ENCODE data around the gene MYLK. TPM values are rescaled to one million over a fixed set of nuclear protein-coding genes. Genes with fewer than 3 reads are reported as not detected.

MYLK gene
- polyA plus RNA-seq, 2 donors, result 14.2 to 104 TPM

- Histone ChIP-seq H3K4me3 (ENCODE audit: low read depth in 1 of 2, low read length in 2 of 2) (no peak overlapping the region), H3K27ac (ENCODE audit: low read depth in 2 of 2, low read length in 1 of 2) (no peak overlapping the region), H3K4me1 (ENCODE audit: control insufficient read depth in 2 of 2, insufficient read depth in 2 of 2, low read length in 1 of 2) (no peaks in the 10 kb centered on the region), H3K27me3 (ENCODE audit: control insufficient read depth in 1 of 2, insufficient read depth in 2 of 2, low read length in 2 of 2) (no peaks in the 10 kb centered on the region), H3K9me3 (ENCODE audit: control insufficient read depth in 2 of 2, insufficient read depth in 1 of 2, low read depth in 1 of 2, low read length in 1 of 2) (no peaks in the 10 kb centered on the region), H3K36me3 (ENCODE audit: control insufficient read depth in 2 of 2, insufficient read depth in 2 of 2, low read length in 1 of 2) (no peaks in the 10 kb centered on the region)
- WGBS, 2 donors, result 85 to 88% methylated on average over 8 of the region's 8 CpGs
Observed at GRCh38 chr3:123764647-123765046, 119.5 kb downstream of the MYLK start.

- Histone ChIP-seq H3K27ac (ENCODE audit: low read depth in 2 of 2, low read length in 1 of 2) (no peak overlapping the region), H3K36me3 (ENCODE audit: control insufficient read depth in 2 of 2, insufficient read depth in 2 of 2, low read length in 1 of 2) (no peaks in the 10 kb centered on the region), H3K9me3 (ENCODE audit: control insufficient read depth in 2 of 2, insufficient read depth in 1 of 2, low read depth in 1 of 2, low read length in 1 of 2) (no peaks in the 10 kb centered on the region), H3K27me3 (ENCODE audit: control insufficient read depth in 1 of 2, insufficient read depth in 2 of 2, low read length in 2 of 2) (no peaks in the 10 kb centered on the region), H3K4me3 (ENCODE audit: low read depth in 1 of 2, low read length in 2 of 2) (no peak overlapping the region), H3K4me1 (ENCODE audit: control insufficient read depth in 2 of 2, insufficient read depth in 2 of 2, low read length in 1 of 2) (no peaks in the 10 kb centered on the region)
- WGBS, 2 donors, result 77 to 79% methylated on average over 2 of the region's 2 CpGs
Observed at GRCh38 chr3:123762805-123763204, 121.3 kb downstream of the MYLK start.

- WGBS, 2 donors, result 90 to 100% methylated on average over 1 of the region's 1 CpG
- no peak overlapping the region for H3K27ac ChIP-seq (ENCODE audit: low read depth in 2 of 2, low read length in 1 of 2)
- no peaks in the 10 kb centered on the region for H3K36me3 ChIP-seq (ENCODE audit: control insufficient read depth in 2 of 2, insufficient read depth in 2 of 2, low read length in 1 of 2)
- H3K9me3 ChIP-seq (ENCODE audit: control insufficient read depth in 2 of 2, insufficient read depth in 1 of 2, low read depth in 1 of 2, low read length in 1 of 2), result no peaks in the 10 kb centered on the region
- H3K27me3 ChIP-seq (ENCODE audit: control insufficient read depth in 1 of 2, insufficient read depth in 2 of 2, low read length in 2 of 2), result no peaks in the 10 kb centered on the region
- no peak overlapping the region for H3K4me3 ChIP-seq (ENCODE audit: low read depth in 1 of 2, low read length in 2 of 2)
- H3K4me1 ChIP-seq (ENCODE audit: control insufficient read depth in 2 of 2, insufficient read depth in 2 of 2, low read length in 1 of 2), result no peaks in the 10 kb centered on the region
Observed at GRCh38 chr3:123760817-123761216, 123.3 kb downstream of the MYLK start.

GRCh38 chr3:123759871-123760270 lies 124.3 kb downstream of the MYLK start:
- no peak overlapping the region for H3K4me3 ChIP-seq (ENCODE audit: low read depth in 1 of 2, low read length in 2 of 2)
- no peaks in the 10 kb centered on the region for H3K9me3 ChIP-seq (ENCODE audit: control insufficient read depth in 2 of 2, insufficient read depth in 1 of 2, low read depth in 1 of 2, low read length in 1 of 2)
- WGBS, 2 donors, result 96 to 98% methylated on average over 4 of the region's 4 CpGs
- H3K27me3 ChIP-seq (ENCODE audit: control insufficient read depth in 1 of 2, insufficient read depth in 2 of 2, low read length in 2 of 2), result no peaks in the 10 kb centered on the region
- H3K27ac ChIP-seq (ENCODE audit: low read depth in 2 of 2, low read length in 1 of 2), result no peak overlapping the region
- H3K4me1 ChIP-seq (ENCODE audit: control insufficient read depth in 2 of 2, insufficient read depth in 2 of 2, low read length in 1 of 2), result no peaks in the 10 kb centered on the region
- no peaks in the 10 kb centered on the region for H3K36me3 ChIP-seq (ENCODE audit: control insufficient read depth in 2 of 2, insufficient read depth in 2 of 2, low read length in 1 of 2)

GRCh38 chr3:123759311-123759710 lies 124.8 kb downstream of the MYLK start:
- H3K27ac ChIP-seq (ENCODE audit: low read depth in 2 of 2, low read length in 1 of 2), result no peak overlapping the region
- H3K36me3 ChIP-seq (ENCODE audit: control insufficient read depth in 2 of 2, insufficient read depth in 2 of 2, low read length in 1 of 2), result no peaks in the 10 kb centered on the region
- no peaks in the 10 kb centered on the region for H3K4me1 ChIP-seq (ENCODE audit: control insufficient read depth in 2 of 2, insufficient read depth in 2 of 2, low read length in 1 of 2)
- no peaks in the 10 kb centered on the region for H3K27me3 ChIP-seq (ENCODE audit: control insufficient read depth in 1 of 2, insufficient read depth in 2 of 2, low read length in 2 of 2)
- no peak overlapping the region for H3K4me3 ChIP-seq (ENCODE audit: low read depth in 1 of 2, low read length in 2 of 2)
- WGBS, 2 donors, result 42 to 50% methylated on average over 3 of the region's 3 CpGs
- no peaks in the 10 kb centered on the region for H3K9me3 ChIP-seq (ENCODE audit: control insufficient read depth in 2 of 2, insufficient read depth in 1 of 2, low read depth in 1 of 2, low read length in 1 of 2)

GRCh38 chr3:123758081-123758564 lies 126.0 kb downstream of the MYLK start:
- Histone ChIP-seq H3K27ac (ENCODE audit: low read depth in 2 of 2, low read length in 1 of 2) (no peak overlapping the region), H3K9me3 (ENCODE audit: control insufficient read depth in 2 of 2, insufficient read depth in 1 of 2, low read depth in 1 of 2, low read length in 1 of 2) (no peaks in the 10 kb centered on the region), H3K4me1 (ENCODE audit: control insufficient read depth in 2 of 2, insufficient read depth in 2 of 2, low read length in 1 of 2) (no peaks in the 10 kb centered on the region), H3K4me3 (ENCODE audit: low read depth in 1 of 2, low read length in 2 of 2) (no peak overlapping the region), H3K27me3 (ENCODE audit: control insufficient read depth in 1 of 2, insufficient read depth in 2 of 2, low read length in 2 of 2) (no peaks in the 10 kb centered on the region), H3K36me3 (ENCODE audit: control insufficient read depth in 2 of 2, insufficient read depth in 2 of 2, low read length in 1 of 2) (no peaks in the 10 kb centered on the region)
- 23 to 30% methylated on average over 2 of the region's 2 CpGs for WGBS, 2 donors

- no peaks in the 10 kb centered on the region for H3K27me3 ChIP-seq (ENCODE audit: control insufficient read depth in 1 of 2, insufficient read depth in 2 of 2, low read length in 2 of 2)
- H3K36me3 ChIP-seq (ENCODE audit: control insufficient read depth in 2 of 2, insufficient read depth in 2 of 2, low read length in 1 of 2), result no peaks in the 10 kb centered on the region
- 58 to 60% methylated on average over 5 of the region's 5 CpGs for WGBS, 2 donors
- H3K4me1 ChIP-seq (ENCODE audit: control insufficient read depth in 2 of 2, insufficient read depth in 2 of 2, low read length in 1 of 2), result no peaks in the 10 kb centered on the region
- H3K9me3 ChIP-seq (ENCODE audit: control insufficient read depth in 2 of 2, insufficient read depth in 1 of 2, low read depth in 1 of 2, low read length in 1 of 2), result no peaks in the 10 kb centered on the region
- H3K4me3 ChIP-seq (ENCODE audit: low read depth in 1 of 2, low read length in 2 of 2), result no peak overlapping the region
- no peak overlapping the region for H3K27ac ChIP-seq (ENCODE audit: low read depth in 2 of 2, low read length in 1 of 2)
Observed at GRCh38 chr3:123757281-123757940, 126.7 kb downstream of the MYLK start.

GRCh38 chr3:123755501-123755900 lies 128.6 kb downstream of the MYLK start:
- no peaks in the 10 kb centered on the region for H3K27me3 ChIP-seq (ENCODE audit: control insufficient read depth in 1 of 2, insufficient read depth in 2 of 2, low read length in 2 of 2)
- no peaks in the 10 kb centered on the region for H3K4me1 ChIP-seq (ENCODE audit: control insufficient read depth in 2 of 2, insufficient read depth in 2 of 2, low read length in 1 of 2)
- H3K9me3 ChIP-seq (ENCODE audit: control insufficient read depth in 2 of 2, insufficient read depth in 1 of 2, low read depth in 1 of 2, low read length in 1 of 2), result no peaks in the 10 kb centered on the region
- H3K36me3 ChIP-seq (ENCODE audit: control insufficient read depth in 2 of 2, insufficient read depth in 2 of 2, low read length in 1 of 2), result no peaks in the 10 kb centered on the region
- WGBS, 2 donors, result 75 to 78% methylated on average over 2 of the region's 2 CpGs
- no peak overlapping the region for H3K27ac ChIP-seq (ENCODE audit: low read depth in 2 of 2, low read length in 1 of 2)
- H3K4me3 ChIP-seq (ENCODE audit: low read depth in 1 of 2, low read length in 2 of 2), result no peak overlapping the region

- Histone ChIP-seq H3K27me3 (ENCODE audit: control insufficient read depth in 1 of 2, insufficient read depth in 2 of 2, low read length in 2 of 2) (no peaks in the 10 kb centered on the region), H3K4me1 (ENCODE audit: control insufficient read depth in 2 of 2, insufficient read depth in 2 of 2, low read length in 1 of 2) (no peaks in the 10 kb centered on the region), H3K36me3 (ENCODE audit: control insufficient read depth in 2 of 2, insufficient read depth in 2 of 2, low read length in 1 of 2) (no peaks in the 10 kb centered on the region), H3K9me3 (ENCODE audit: control insufficient read depth in 2 of 2, insufficient read depth in 1 of 2, low read depth in 1 of 2, low read length in 1 of 2) (no peaks in the 10 kb centered on the region), H3K27ac (ENCODE audit: low read depth in 2 of 2, low read length in 1 of 2) (no peak overlapping the region), H3K4me3 (ENCODE audit: low read depth in 1 of 2, low read length in 2 of 2) (no peak overlapping the region)
- WGBS, 2 donors, result 57 to 79% methylated on average over 3 of the region's 3 CpGs
Observed at GRCh38 chr3:123755085-123755484, 129.0 kb downstream of the MYLK start.

- Histone ChIP-seq H3K9me3 (ENCODE audit: control insufficient read depth in 2 of 2, insufficient read depth in 1 of 2, low read depth in 1 of 2, low read length in 1 of 2) (no peaks in the 10 kb centered on the region), H3K27me3 (ENCODE audit: control insufficient read depth in 1 of 2, insufficient read depth in 2 of 2, low read length in 2 of 2) (no peaks in the 10 kb centered on the region), H3K36me3 (ENCODE audit: control insufficient read depth in 2 of 2, insufficient read depth in 2 of 2, low read length in 1 of 2) (no peaks in the 10 kb centered on the region), H3K4me3 (ENCODE audit: low read depth in 1 of 2, low read length in 2 of 2) (no peak overlapping the region), H3K27ac (ENCODE audit: low read depth in 2 of 2, low read length in 1 of 2) (no peak overlapping the region), H3K4me1 (ENCODE audit: control insufficient read depth in 2 of 2, insufficient read depth in 2 of 2, low read length in 1 of 2) (no peaks in the 10 kb centered on the region)
Observed at GRCh38 chr3:123753286-123753685, 130.8 kb downstream of the MYLK start.

Data from esophagus (tissue), 2 donors.